Measurements from ENCODE around the gene SLC8A2.
A peak's percentile ranks its signal among the peaks of the same experiment; 100 is the strongest.

Gene SLC8A2

GRCh38 chr19:47445937-47446402, 25.7 kb downstream of the SLC8A2 start:
- peak overlapping the region; percentile 73 for H3K27ac ChIP-seq

GRCh38 chr19:47445527-47445926, 26.2 kb downstream of the SLC8A2 start:
- TF ChIP-seq ZFX (IDR thresholded peaks at IDR 0.05; ENCODE audit: borderline replicate concordance) = no peak
- TF ChIP-seq, protein P1, sequence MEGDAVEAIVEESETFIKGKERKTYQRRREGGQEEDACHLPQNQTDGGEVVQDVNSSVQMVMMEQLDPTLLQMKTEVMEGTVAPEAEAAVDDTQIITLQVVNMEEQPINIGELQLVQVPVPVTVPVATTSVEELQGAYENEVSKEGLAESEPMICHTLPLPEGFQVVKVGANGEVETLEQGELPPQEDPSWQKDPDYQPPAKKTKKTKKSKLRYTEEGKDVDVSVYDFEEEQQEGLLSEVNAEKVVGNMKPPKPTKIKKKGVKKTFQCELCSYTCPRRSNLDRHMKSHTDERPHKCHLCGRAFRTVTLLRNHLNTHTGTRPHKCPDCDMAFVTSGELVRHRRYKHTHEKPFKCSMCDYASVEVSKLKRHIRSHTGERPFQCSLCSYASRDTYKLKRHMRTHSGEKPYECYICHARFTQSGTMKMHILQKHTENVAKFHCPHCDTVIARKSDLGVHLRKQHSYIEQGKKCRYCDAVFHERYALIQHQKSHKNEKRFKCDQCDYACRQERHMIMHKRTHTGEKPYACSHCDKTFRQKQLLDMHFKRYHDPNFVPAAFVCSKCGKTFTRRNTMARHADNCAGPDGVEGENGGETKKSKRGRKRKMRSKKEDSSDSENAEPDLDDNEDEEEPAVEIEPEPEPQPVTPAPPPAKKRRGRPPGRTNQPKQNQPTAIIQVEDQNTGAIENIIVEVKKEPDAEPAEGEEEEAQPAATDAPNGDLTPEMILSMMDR (IDR thresholded peaks at IDR 0.05) = no peak

More at GRCh38 chr19:47445937-47446402, 25.7 kb downstream of the SLC8A2 start:
- TF ChIP-seq, protein P1 (IDR thresholded peaks at IDR 0.05) = no peak
- TF ChIP-seq ZFX (IDR thresholded peaks at IDR 0.05; ENCODE audit: borderline replicate concordance) = no peak

DNA sequence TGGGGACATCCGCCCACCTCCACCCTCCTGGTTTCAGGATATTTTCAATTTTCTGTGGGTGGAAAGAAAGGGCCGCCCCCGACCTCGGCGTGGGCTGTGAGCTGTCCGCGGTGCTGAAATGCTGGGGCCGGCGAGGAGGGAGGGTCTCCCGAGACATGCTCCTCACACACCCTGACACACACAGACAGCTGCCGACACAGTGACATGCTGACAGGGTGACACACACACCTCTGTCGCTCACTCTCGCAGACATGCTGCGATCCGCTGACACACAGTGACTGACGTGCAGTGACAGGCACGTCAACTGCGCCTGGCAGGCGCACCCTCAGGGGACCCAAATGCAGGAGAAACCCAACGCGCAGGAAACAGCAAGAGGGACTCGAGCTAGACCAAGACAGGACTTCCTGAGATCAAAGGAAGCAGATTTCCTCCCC, 27.3 kb downstream of the SLC8A2 start:
- no peak overlapping the region for H3K27ac ChIP-seq
- TF ChIP-seq, protein P1 (IDR thresholded peaks at IDR 0.05) = no peak
- no peak for TF ChIP-seq ZFX (IDR thresholded peaks at IDR 0.05; ENCODE audit: borderline replicate concordance)

More at GRCh38 chr19:47445527-47445926, 26.2 kb downstream of the SLC8A2 start:
- H3K27ac ChIP-seq = peak overlapping the region; percentile 73

GRCh38 chr19:47443331-47443730, 28.4 kb downstream of the SLC8A2 start:
- TF ChIP-seq, protein P1 (IDR thresholded peaks at IDR 0.05) = no peak
- TF ChIP-seq ZFX (IDR thresholded peaks at IDR 0.05; ENCODE audit: borderline replicate concordance) = no peak
- H3K27ac ChIP-seq = no peak overlapping the region

DNA sequence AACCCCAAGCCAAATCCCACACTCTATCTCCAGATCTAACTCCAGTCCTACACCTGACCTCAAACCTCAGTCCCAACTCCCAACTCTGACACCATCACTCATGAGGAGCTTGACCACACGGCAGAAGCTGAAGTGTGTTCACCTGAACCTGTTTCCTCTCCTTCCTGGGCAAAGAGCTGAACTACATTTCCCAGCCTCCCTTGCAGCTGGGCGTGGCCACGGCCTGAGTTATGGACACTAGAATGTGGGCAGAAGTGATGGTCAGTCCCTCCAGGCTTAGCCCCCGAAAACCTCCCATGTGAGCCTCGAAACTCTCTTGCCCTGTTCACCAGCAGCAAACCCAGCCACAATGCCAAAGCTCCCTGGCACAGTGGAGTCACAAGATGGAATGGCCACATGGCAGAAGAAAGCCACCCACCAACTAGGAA, 32.9 kb downstream of the SLC8A2 start:
- TF ChIP-seq, protein P1 (IDR thresholded peaks at IDR 0.05) = no peak
- no peak for TF ChIP-seq ZFX (IDR thresholded peaks at IDR 0.05; ENCODE audit: borderline replicate concordance)
- no peak overlapping the region for H3K27ac ChIP-seq

DNA sequence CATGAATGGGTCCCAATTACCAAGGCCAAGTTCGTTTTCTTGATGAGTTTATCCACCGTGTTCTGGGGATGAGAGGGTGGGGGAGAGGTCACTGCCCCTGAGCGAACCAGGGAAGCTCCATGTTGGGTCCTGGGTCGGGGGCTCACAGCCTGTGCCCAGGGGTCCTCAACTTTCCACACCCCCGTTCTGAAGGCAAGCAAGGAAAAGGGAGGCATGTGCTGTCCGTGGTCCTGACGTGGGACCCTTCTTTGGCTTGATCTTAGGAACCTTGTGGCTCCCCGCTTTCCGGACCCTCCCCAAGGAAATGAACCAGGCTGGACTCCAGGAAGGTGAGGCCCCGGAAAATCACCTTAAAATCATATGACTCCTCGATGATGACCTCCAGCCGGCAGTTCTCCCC, 34.2 kb downstream of the SLC8A2 start:
- no peak for TF ChIP-seq ZFX (IDR thresholded peaks at IDR 0.05; ENCODE audit: borderline replicate concordance)
- TF ChIP-seq, protein P1 (IDR thresholded peaks at IDR 0.05) = no peak
- no peak overlapping the region for H3K27ac ChIP-seq

- no peak for TF ChIP-seq ZFX (IDR thresholded peaks at IDR 0.05; ENCODE audit: borderline replicate concordance)
- TF ChIP-seq, protein P1 (IDR thresholded peaks at IDR 0.05) = peak; percentile 88
Observed at GRCh38 chr19:47436712-47437401, 34.8 kb downstream of the SLC8A2 start.

More at GRCh38 chr19:47436712-47437401, 34.8 kb downstream of the SLC8A2 start:
- H3K27ac ChIP-seq = no peak overlapping the region

Data from 22Rv1 (cell line).